ENCODE results near the gene SYNDIG1.

DNA sequence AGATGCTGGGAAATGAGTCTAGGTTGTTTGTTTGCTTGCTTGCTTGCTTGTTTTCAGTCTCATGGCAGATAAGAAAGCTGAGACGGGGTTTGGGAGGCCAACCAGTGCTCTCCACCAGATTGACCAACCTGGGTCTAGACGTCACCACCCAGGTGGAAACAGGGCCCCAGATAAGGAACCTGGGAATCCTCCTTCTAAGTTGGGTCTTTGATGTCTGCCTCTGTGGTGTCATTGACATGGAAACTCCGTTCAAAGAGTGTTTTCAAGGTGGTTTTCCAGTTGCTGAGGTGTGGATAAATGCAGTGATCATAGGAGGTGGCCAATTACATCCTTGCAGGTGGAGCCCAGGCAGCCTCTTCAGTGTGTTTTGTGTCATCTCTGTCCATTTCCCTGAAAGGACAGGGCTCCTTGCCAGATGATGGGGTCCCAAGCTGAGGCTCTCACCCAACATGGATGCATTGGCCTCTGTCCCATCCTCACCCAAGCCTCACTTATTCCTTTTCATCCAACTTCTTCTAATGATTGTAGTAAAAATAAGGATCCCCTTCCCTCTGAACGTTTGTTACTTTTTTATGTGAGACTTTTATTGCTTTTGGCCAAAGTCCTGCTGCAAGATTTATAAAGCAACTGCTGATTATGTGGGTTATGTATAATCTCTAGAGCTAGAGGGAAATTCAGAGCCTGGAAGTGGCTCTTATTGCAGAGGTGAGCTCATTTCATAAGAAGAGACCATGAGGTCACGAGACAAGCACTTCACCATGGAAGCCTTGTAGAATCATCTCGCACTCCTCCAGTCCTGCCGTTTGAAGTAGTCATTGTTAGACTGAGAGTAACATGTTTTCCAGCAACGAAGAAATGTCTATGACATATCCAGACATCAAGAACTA lies 32.0 kb upstream of the SYNDIG1 start:
- TF ChIP-seq, protein P1, sequence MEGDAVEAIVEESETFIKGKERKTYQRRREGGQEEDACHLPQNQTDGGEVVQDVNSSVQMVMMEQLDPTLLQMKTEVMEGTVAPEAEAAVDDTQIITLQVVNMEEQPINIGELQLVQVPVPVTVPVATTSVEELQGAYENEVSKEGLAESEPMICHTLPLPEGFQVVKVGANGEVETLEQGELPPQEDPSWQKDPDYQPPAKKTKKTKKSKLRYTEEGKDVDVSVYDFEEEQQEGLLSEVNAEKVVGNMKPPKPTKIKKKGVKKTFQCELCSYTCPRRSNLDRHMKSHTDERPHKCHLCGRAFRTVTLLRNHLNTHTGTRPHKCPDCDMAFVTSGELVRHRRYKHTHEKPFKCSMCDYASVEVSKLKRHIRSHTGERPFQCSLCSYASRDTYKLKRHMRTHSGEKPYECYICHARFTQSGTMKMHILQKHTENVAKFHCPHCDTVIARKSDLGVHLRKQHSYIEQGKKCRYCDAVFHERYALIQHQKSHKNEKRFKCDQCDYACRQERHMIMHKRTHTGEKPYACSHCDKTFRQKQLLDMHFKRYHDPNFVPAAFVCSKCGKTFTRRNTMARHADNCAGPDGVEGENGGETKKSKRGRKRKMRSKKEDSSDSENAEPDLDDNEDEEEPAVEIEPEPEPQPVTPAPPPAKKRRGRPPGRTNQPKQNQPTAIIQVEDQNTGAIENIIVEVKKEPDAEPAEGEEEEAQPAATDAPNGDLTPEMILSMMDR (conservative IDR thresholded peaks at IDR 0.05; ENCODE audit: low read depth, low read length): no peak
- TF ChIP-seq EZH2 (IDR thresholded peaks at IDR 0.05; ENCODE audit: borderline replicate concordance, low read depth, low read length, poor library complexity, severe bottlenecking): no peak

All from A673 (cell line).